WTC11 (cell line): ENCODE data around the gene CHDH. TPM values are rescaled to one million over a fixed set of nuclear protein-coding genes. Genes with fewer than 3 reads are reported as not detected.
A peak's percentile ranks its signal among the peaks of the same experiment; 100 is the strongest.

Experiments used
- ATAC-seq: fragments of 200-7000 bp; cut with Tn5 transposase; 2 replicates; pipeline ENCODE4 v1.10.0; 2021; ENCODE audit warnings: mild to moderate bottlenecking, moderate library complexity
- CTCF ChIA-PET: fragments of 300-600 bp; sonication (Branson Sonifier 250); formaldehyde crosslinking; loops from one replicate; lab custom pipeline; 2021; ENCODE audit warnings: antibody characterized with exemption; lab: Charles Lee
- POLR2A ChIA-PET: fragments of 350-600 bp; sonication (Branson Sonifier 250); formaldehyde crosslinking; loops from one replicate; lab custom pipeline; 2021; ENCODE audit warnings: antibody characterized with exemption; lab: Charles Lee
- DNase-seq: peaks from one replicate; pipeline ENCODE4 v3.0.0; 2021; ENCODE audit warnings: low spot score
- H3K27ac Mint-ChIP-seq: 2 replicates; pipeline ENCODE4 v1.8.0; 2021; ENCODE audit warnings: mixed read lengths
- H3K27me3 Mint-ChIP-seq: 2 replicates; pipeline ENCODE4 v1.8.0; 2021; ENCODE audit warnings: low read depth, mild to moderate bottlenecking, moderate library complexity, mixed read lengths
- H3K36me3 Mint-ChIP-seq: 2 replicates; pipeline ENCODE4 v1.8.0; 2021; ENCODE audit warnings: mixed read lengths
- H3K4me1 Mint-ChIP-seq: 2 replicates; pipeline ENCODE4 v1.8.0; 2022; ENCODE audit warnings: mixed read lengths
- H3K4me3 Mint-ChIP-seq: 2 replicates; pipeline ENCODE4 v1.8.0; 2021; ENCODE audit warnings: mild to moderate bottlenecking, moderate library complexity, mixed read lengths
- H3K9me3 Mint-ChIP-seq: 2 replicates; pipeline ENCODE4 v1.8.0; 2021; ENCODE audit warnings: mixed read lengths
- CBFB ChIP-seq: sonication (generic); formaldehyde crosslinking; IDR thresholded peaks from 2 replicates; pipeline ENCODE4 v1.8.1; 2022; ENCODE audit warnings: mild to moderate bottlenecking, low read depth, missing genetic modification reagents
- CREB1 ChIP-seq: sonication (generic); formaldehyde crosslinking; IDR thresholded peaks from 2 replicates; pipeline ENCODE4 v1.8.0; 2023; ENCODE audit warnings: mild to moderate bottlenecking, missing genetic modification reagents
- CREM ChIP-seq: sonication (generic); formaldehyde crosslinking; IDR thresholded peaks from 2 replicates; pipeline ENCODE4 v1.8.1; 2022; ENCODE audit warnings: mild to moderate bottlenecking, missing genetic modification reagents, moderate library complexity
- ETV6 ChIP-seq: sonication (generic); formaldehyde crosslinking; IDR thresholded peaks from 2 replicates; pipeline ENCODE4 v1.8.1; 2022; ENCODE audit warnings: mild to moderate bottlenecking, missing genetic modification reagents
- GTF2I ChIP-seq: fragments of 250-450 bp; sonication (Bioruptor Pico); conservative IDR thresholded peaks from 2 replicates; pipeline ENCODE4 v1.4.0; 2021; ENCODE audit warnings: mild to moderate bottlenecking
- HMGA2 ChIP-seq: fragments of 250-450 bp; sonication (Bioruptor Pico); IDR thresholded peaks from 2 replicates; pipeline ENCODE4 v1.4.0; 2021; ENCODE audit warnings: mild to moderate bottlenecking, moderate library complexity
- JAZF1 ChIP-seq: fragments of 250-450 bp; sonication (Bioruptor Pico); IDR thresholded peaks from 2 replicates; pipeline ENCODE4 v1.9.0; 2021; ENCODE audit warnings: moderate library complexity, mild to moderate bottlenecking, inconsistent platforms
- KAT7 ChIP-seq: sonication (generic); formaldehyde crosslinking; IDR thresholded peaks from 2 replicates; pipeline ENCODE4 v1.8.1; 2023; ENCODE audit warnings: missing genetic modification reagents, mild to moderate bottlenecking, borderline replicate concordance
- MYBL2 ChIP-seq: sonication (generic); formaldehyde crosslinking; IDR thresholded peaks from 2 replicates; pipeline ENCODE4 v1.8.1; 2023; ENCODE audit warnings: mild to moderate bottlenecking, moderate library complexity, missing genetic modification reagents
- OVOL2 ChIP-seq: fragments of 250-450 bp; sonication (Bioruptor Pico); IDR thresholded peaks from 2 replicates; pipeline ENCODE4 v1.9.0; 2021; ENCODE audit warnings: mild to moderate bottlenecking, borderline replicate concordance
- TEAD4 ChIP-seq: sonication (generic); formaldehyde crosslinking; IDR thresholded peaks from 2 replicates; pipeline ENCODE4 v1.8.0; 2022; ENCODE audit warnings: mild to moderate bottlenecking, missing genetic modification reagents
- ZNF219 ChIP-seq: sonication (generic); formaldehyde crosslinking; IDR thresholded peaks from 2 replicates; pipeline ENCODE4 v1.8.0; 2023; ENCODE audit warnings: missing genetic modification reagents, mild to moderate bottlenecking, borderline replicate concordance
- ZNF263 ChIP-seq: sonication (generic); formaldehyde crosslinking; IDR thresholded peaks from 2 replicates; pipeline ENCODE4 v1.8.1; 2022; ENCODE audit warnings: low read depth, mild to moderate bottlenecking, moderate library complexity, missing genetic modification reagents
- total RNA-seq: library from RNA; stranded (reverse); gene quantifications from 3 replicates; pipeline ENCODE4 v1.2.3, GENCODE V29; 2021
- TF ChIP-seq, protein P1 (sequence below): sonication (generic); formaldehyde crosslinking; IDR thresholded peaks from 2 replicates; pipeline ENCODE4 v1.8.0; 2022; ENCODE audit warnings: mild to moderate bottlenecking, missing genetic modification reagents
- TF ChIP-seq, protein P2 (sequence below): sonication (generic); formaldehyde crosslinking; IDR thresholded peaks from 2 replicates; pipeline ENCODE4 v1.8.1; 2023; ENCODE audit warnings: mild to moderate bottlenecking, missing genetic modification reagents
- TF ChIP-seq, protein P3 (sequence below): sonication (generic); formaldehyde crosslinking; IDR thresholded peaks from 2 replicates; pipeline ENCODE4 v1.8.1; 2023; ENCODE audit warnings: mild to moderate bottlenecking, missing genetic modification reagents, moderate library complexity
- TF ChIP-seq, protein P4 (sequence below): sonication (generic); formaldehyde crosslinking; IDR thresholded peaks from 2 replicates; pipeline ENCODE4 v1.8.0; 2023; ENCODE audit warnings: mild to moderate bottlenecking, missing genetic modification reagents
- TF ChIP-seq, protein P5 (sequence below): sonication (generic); formaldehyde crosslinking; IDR thresholded peaks from 2 replicates; pipeline ENCODE4 v1.8.0; 2022; ENCODE audit warnings: mild to moderate bottlenecking, missing genetic modification reagents
- TF ChIP-seq, protein P6 (sequence below): fragments of 200-600 bp; IDR thresholded peaks from 2 replicates; pipeline ENCODE4 v1.8.0; 2022; ENCODE audit warnings: antibody characterized with exemption

The CHDH gene
- total RNA-seq, 1 experiment from 2014 or later: 11.7 TPM

DNA sequence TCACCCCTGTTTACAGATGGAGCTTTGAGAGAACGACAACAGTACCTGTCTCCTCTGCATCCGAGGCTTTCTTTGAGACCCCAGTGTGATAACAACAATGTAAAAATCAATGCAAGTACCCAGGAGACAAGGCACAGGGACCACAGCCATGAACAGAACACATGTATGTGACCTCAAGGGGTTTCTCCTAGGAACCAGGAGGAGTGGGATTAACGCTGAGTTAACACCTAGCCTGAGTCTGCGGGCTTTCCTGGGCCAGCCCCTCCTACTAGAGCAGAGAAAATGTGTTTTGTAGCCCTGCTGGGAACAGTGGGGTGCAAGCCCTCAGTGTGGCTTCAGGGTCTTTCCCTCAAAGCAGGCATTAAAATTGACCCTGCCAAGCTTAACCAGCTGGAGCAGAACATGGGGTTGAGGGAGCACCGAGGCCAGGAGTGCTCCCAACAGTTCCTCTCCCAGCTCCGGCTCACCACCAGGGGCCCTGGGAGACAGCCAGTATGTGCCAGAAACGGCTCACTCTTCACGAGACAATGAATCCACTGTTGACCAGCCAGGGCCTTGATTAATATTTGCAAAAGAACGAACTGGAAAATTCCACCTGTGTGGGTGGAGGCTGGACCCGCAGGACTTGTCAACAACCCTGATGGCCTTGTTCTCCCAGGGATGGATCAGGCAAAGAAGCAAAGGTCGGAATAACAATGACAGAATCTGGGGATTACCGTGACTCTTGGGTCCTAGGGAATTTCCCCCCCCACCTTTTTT lies 3.6 kb downstream of the CHDH start:
- DNase-seq: peak; percentile 31
- Mint-ChIP-seq H3K36me3 (peaks cover 2% of the 10 kb centered on the region; the same call in 1 of the 2 replicates), H3K27me3 (peaks cover 12% of the 10 kb centered on the region), H3K9me3 (no peaks in the 10 kb centered on the region), H3K27ac (peak overlapping the region; percentile 14), H3K4me1 (peaks cover 40% of the 10 kb centered on the region), H3K4me3 (no peak overlapping the region)
- POLR2A ChIA-PET: interaction anchor here (0.6 to 1.0 kb wide), 2 partner anchors 15 to 34 kb away, joined by 3 to 4 read pairs; no protein-coding TSS in a partner anchor
- no peak for ATAC-seq
- CTCF ChIA-PET: interaction anchor here (1.0 kb wide), 1 partner anchor 26 kb away, joined by 3 read pairs; no protein-coding TSS in a partner anchor
- TF ChIP-seq, protein P1, sequence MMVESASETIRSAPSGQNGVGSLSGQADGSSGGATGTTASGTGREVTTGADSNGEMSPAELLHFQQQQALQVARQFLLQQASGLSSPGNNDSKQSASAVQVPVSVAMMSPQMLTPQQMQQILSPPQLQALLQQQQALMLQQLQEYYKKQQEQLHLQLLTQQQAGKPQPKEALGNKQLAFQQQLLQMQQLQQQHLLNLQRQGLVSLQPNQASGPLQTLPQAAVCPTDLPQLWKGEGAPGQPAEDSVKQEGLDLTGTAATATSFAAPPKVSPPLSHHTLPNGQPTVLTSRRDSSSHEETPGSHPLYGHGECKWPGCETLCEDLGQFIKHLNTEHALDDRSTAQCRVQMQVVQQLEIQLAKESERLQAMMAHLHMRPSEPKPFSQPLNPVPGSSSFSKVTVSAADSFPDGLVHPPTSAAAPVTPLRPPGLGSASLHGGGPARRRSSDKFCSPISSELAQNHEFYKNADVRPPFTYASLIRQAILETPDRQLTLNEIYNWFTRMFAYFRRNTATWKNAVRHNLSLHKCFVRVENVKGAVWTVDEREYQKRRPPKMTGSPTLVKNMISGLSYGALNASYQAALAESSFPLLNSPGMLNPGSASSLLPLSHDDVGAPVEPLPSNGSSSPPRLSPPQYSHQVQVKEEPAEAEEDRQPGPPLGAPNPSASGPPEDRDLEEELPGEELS: peak; percentile 24; the same call in 1 of the 2 replicates
- TF ChIP-seq ZNF263 (CRISPR knock-in tag): peak; percentile 98
- no peak for TF ChIP-seq OVOL2 (CRISPR knock-in tag)
- TF ChIP-seq HMGA2 (CRISPR knock-in tag): no peak
- TF ChIP-seq, protein P2, sequence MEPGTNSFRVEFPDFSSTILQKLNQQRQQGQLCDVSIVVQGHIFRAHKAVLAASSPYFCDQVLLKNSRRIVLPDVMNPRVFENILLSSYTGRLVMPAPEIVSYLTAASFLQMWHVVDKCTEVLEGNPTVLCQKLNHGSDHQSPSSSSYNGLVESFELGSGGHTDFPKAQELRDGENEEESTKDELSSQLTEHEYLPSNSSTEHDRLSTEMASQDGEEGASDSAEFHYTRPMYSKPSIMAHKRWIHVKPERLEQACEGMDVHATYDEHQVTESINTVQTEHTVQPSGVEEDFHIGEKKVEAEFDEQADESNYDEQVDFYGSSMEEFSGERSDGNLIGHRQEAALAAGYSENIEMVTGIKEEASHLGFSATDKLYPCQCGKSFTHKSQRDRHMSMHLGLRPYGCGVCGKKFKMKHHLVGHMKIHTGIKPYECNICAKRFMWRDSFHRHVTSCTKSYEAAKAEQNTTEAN (CRISPR knock-in tag): no peak
- TF ChIP-seq, protein P3, sequence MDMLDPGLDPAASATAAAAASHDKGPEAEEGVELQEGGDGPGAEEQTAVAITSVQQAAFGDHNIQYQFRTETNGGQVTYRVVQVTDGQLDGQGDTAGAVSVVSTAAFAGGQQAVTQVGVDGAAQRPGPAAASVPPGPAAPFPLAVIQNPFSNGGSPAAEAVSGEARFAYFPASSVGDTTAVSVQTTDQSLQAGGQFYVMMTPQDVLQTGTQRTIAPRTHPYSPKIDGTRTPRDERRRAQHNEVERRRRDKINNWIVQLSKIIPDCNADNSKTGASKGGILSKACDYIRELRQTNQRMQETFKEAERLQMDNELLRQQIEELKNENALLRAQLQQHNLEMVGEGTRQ: no peak
- no peak for TF ChIP-seq CREB1 (CRISPR knock-in tag)
- TF ChIP-seq GTF2I (CRISPR knock-in tag): no peak
- TF ChIP-seq ZNF219 (CRISPR knock-in tag): no peak
- TF ChIP-seq, protein P4, sequence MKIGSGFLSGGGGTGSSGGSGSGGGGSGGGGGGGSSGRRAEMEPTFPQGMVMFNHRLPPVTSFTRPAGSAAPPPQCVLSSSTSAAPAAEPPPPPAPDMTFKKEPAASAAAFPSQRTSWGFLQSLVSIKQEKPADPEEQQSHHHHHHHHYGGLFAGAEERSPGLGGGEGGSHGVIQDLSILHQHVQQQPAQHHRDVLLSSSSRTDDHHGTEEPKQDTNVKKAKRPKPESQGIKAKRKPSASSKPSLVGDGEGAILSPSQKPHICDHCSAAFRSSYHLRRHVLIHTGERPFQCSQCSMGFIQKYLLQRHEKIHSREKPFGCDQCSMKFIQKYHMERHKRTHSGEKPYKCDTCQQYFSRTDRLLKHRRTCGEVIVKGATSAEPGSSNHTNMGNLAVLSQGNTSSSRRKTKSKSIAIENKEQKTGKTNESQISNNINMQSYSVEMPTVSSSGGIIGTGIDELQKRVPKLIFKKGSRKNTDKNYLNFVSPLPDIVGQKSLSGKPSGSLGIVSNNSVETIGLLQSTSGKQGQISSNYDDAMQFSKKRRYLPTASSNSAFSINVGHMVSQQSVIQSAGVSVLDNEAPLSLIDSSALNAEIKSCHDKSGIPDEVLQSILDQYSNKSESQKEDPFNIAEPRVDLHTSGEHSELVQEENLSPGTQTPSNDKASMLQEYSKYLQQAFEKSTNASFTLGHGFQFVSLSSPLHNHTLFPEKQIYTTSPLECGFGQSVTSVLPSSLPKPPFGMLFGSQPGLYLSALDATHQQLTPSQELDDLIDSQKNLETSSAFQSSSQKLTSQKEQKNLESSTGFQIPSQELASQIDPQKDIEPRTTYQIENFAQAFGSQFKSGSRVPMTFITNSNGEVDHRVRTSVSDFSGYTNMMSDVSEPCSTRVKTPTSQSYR (CRISPR knock-in tag): no peak
- TF ChIP-seq, protein P5, sequence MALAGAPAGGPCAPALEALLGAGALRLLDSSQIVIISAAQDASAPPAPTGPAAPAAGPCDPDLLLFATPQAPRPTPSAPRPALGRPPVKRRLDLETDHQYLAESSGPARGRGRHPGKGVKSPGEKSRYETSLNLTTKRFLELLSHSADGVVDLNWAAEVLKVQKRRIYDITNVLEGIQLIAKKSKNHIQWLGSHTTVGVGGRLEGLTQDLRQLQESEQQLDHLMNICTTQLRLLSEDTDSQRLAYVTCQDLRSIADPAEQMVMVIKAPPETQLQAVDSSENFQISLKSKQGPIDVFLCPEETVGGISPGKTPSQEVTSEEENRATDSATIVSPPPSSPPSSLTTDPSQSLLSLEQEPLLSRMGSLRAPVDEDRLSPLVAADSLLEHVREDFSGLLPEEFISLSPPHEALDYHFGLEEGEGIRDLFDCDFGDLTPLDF (CRISPR knock-in tag): no peak
- TF ChIP-seq MYBL2 (CRISPR knock-in tag): no peak
- no peak for TF ChIP-seq KAT7 (CRISPR knock-in tag)

DNA sequence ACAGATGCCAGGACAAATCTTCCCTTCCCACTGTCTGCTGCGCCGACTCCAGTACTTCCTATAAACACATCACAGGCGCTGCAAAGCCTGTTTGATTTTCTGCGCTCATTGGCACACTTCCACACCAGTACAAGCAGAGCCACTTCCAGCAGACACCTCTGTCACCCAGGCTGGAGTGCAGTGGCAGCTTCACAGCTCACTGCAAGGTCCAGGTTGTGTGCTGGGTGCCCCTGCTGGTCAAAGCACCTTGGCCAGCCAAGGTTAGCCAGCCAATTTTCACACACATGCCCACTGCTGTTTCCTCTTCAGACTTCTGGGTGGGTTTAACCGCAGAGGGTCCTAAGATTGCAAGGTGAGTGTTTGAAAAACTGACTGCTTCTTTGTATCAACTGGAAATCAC lies 4.9 kb downstream of the CHDH start:
- Mint-ChIP-seq H3K4me1 (peaks cover 35% of the 10 kb centered on the region), H3K36me3 (peaks cover 2% of the 10 kb centered on the region; the same call in 1 of the 2 replicates), H3K4me3 (no peak overlapping the region), H3K27me3 (no peaks in the 10 kb centered on the region), H3K27ac (0 out of 2 replicates have a peak overlapping the region, but pooled peaks have one; percentile 33), H3K9me3 (no peaks in the 10 kb centered on the region)
- DNase-seq (no peak), ATAC-seq (no peak)
- ChIA-PET CTCF (no interaction called here), POLR2A (no interaction called here)
- TF ChIP-seq, protein P6, sequence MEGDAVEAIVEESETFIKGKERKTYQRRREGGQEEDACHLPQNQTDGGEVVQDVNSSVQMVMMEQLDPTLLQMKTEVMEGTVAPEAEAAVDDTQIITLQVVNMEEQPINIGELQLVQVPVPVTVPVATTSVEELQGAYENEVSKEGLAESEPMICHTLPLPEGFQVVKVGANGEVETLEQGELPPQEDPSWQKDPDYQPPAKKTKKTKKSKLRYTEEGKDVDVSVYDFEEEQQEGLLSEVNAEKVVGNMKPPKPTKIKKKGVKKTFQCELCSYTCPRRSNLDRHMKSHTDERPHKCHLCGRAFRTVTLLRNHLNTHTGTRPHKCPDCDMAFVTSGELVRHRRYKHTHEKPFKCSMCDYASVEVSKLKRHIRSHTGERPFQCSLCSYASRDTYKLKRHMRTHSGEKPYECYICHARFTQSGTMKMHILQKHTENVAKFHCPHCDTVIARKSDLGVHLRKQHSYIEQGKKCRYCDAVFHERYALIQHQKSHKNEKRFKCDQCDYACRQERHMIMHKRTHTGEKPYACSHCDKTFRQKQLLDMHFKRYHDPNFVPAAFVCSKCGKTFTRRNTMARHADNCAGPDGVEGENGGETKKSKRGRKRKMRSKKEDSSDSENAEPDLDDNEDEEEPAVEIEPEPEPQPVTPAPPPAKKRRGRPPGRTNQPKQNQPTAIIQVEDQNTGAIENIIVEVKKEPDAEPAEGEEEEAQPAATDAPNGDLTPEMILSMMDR: no peak
- TF ChIP-seq ETV6 (CRISPR knock-in tag) (no peak), CBFB (no peak), CREM (CRISPR knock-in tag) (no peak), JAZF1 (CRISPR knock-in tag) (no peak), TEAD4 (CRISPR knock-in tag) (no peak)
